ENCODE results near the gene ZSCAN20. TPM values are rescaled to one million over a fixed set of nuclear protein-coding genes. Genes with fewer than 3 reads are reported as not detected.

ZSCAN20 gene
- total RNA-seq, 2 experiments from 2014 or later = 0.27 to 0.50 TPM

GRCh38 chr1:33436557-33437285 lies 35.7 kb upstream of the ZSCAN20 start:
- Mint-ChIP-seq H3K9me3 (no peaks in the 10 kb centered on the region), H3K4me1 (ENCODE audit: low read depth) (no peaks in the 10 kb centered on the region), H3K27me3 (peaks cover 12% of the 10 kb centered on the region), H3K4me3 (no peak overlapping the region), H3K36me3 (ENCODE audit: low read depth) (no peaks in the 10 kb centered on the region), H3K27ac (no peak overlapping the region)
- POLR2A ChIA-PET = no interaction called here
- DNase-seq (no peak), ATAC-seq (ENCODE audit: poor library complexity) (no peak)
- H3K36me3 ChIP-seq (ENCODE audit: insufficient read depth, low read length) = no peaks in the 10 kb centered on the region
- H3K27me3 ChIP-seq (ENCODE audit: control insufficient read depth in 1 of 2, insufficient read depth in 2 of 2, low read length in 2 of 2) = no peaks in the 10 kb centered on the region
- H3K27ac ChIP-seq (ENCODE audit: low read depth in 1 of 2, low read length in 2 of 2) = no peak overlapping the region
- no peaks in the 10 kb centered on the region for H3K4me1 ChIP-seq (ENCODE audit: insufficient read depth, low read length)
- intact Hi-C loops (cut with DNase I, micrococcal nuclease) = no loop called here
- CTCF ChIA-PET = interaction anchor here (0.6 kb wide), 1 partner anchor 69 kb away, joined by 3 read pairs; no protein-coding TSS in a partner anchor
- no peaks in the 10 kb centered on the region for H3K9me3 ChIP-seq (ENCODE audit: control insufficient read depth in 1 of 2, insufficient read depth in 1 of 2, low read length in 2 of 2)
- no peak for TF ChIP-seq CTCF (IDR thresholded peaks at IDR 0.05)
- no peak overlapping the region for H3K4me3 ChIP-seq (ENCODE audit: low read length)

- no peak overlapping the region for H3K27ac Mint-ChIP-seq
- peaks cover 24% of the 10 kb centered on the region for H3K27me3 Mint-ChIP-seq
- H3K36me3 ChIP-seq (ENCODE audit: insufficient read depth, low read length) = no peaks in the 10 kb centered on the region
- H3K4me3 Mint-ChIP-seq = no peak overlapping the region
- H3K9me3 Mint-ChIP-seq = no peaks in the 10 kb centered on the region
- CTCF ChIA-PET = no interaction called here
- intact Hi-C loops (cut with DNase I, micrococcal nuclease) = no loop called here
- H3K4me3 ChIP-seq (ENCODE audit: low read length) = no peak overlapping the region
- no peak overlapping the region for H3K27ac ChIP-seq (ENCODE audit: low read depth in 1 of 2, low read length in 2 of 2)
- ATAC-seq (ENCODE audit: poor library complexity) (no peak), DNase-seq (no peak)
- no peaks in the 10 kb centered on the region for H3K27me3 ChIP-seq (ENCODE audit: control insufficient read depth in 1 of 2, insufficient read depth in 2 of 2, low read length in 2 of 2)
- H3K4me1 ChIP-seq (ENCODE audit: insufficient read depth, low read length) = no peaks in the 10 kb centered on the region
- POLR2A ChIA-PET = no interaction called here
- TF ChIP-seq CTCF (IDR thresholded peaks at IDR 0.05) = no peak
- no peaks in the 10 kb centered on the region for H3K9me3 ChIP-seq (ENCODE audit: control insufficient read depth in 1 of 2, insufficient read depth in 1 of 2, low read length in 2 of 2)
- H3K4me1 Mint-ChIP-seq (ENCODE audit: low read depth) = no peaks in the 10 kb centered on the region
- H3K36me3 Mint-ChIP-seq (ENCODE audit: low read depth) = no peaks in the 10 kb centered on the region
Observed at GRCh38 chr1:33438364-33439160, 33.9 kb upstream of the ZSCAN20 start.

- no peaks in the 10 kb centered on the region for H3K4me1 Mint-ChIP-seq (ENCODE audit: low read depth)
- no peak overlapping the region for H3K27ac Mint-ChIP-seq
- peaks cover 24% of the 10 kb centered on the region for H3K27me3 Mint-ChIP-seq
- no peak for DNase-seq
- Histone ChIP-seq H3K36me3 (ENCODE audit: insufficient read depth, low read length) (no peaks in the 10 kb centered on the region), H3K9me3 (ENCODE audit: control insufficient read depth in 1 of 2, insufficient read depth in 1 of 2, low read length in 2 of 2) (no peaks in the 10 kb centered on the region), H3K4me1 (ENCODE audit: insufficient read depth, low read length) (no peaks in the 10 kb centered on the region), H3K27me3 (ENCODE audit: control insufficient read depth in 1 of 2, insufficient read depth in 2 of 2, low read length in 2 of 2) (no peaks in the 10 kb centered on the region), H3K4me3 (ENCODE audit: low read length) (no peak overlapping the region), H3K27ac (ENCODE audit: low read depth in 1 of 2, low read length in 2 of 2) (no peak overlapping the region)
- H3K36me3 Mint-ChIP-seq (ENCODE audit: low read depth) = no peaks in the 10 kb centered on the region
- no peak for TF ChIP-seq CTCF (IDR thresholded peaks at IDR 0.05)
- POLR2A ChIA-PET = no interaction called here
- CTCF ChIA-PET = no interaction called here
- intact Hi-C loops (cut with DNase I, micrococcal nuclease) = no loop called here
- ATAC-seq (ENCODE audit: poor library complexity) = no peak
- no peak overlapping the region for H3K4me3 Mint-ChIP-seq
- H3K9me3 Mint-ChIP-seq = no peaks in the 10 kb centered on the region
Observed at GRCh38 chr1:33439662-33440061, 32.8 kb upstream of the ZSCAN20 start.
